ENCODE measurements around the gene SURF6. TPM values are rescaled to one million over a fixed set of nuclear protein-coding genes. Genes with fewer than 3 reads are reported as not detected.

SURF6 gene
- total and polyA plus RNA-seq, 4 experiments from 2014 or later: 2.3 to 28.9 (median 21.0) TPM

DNA sequence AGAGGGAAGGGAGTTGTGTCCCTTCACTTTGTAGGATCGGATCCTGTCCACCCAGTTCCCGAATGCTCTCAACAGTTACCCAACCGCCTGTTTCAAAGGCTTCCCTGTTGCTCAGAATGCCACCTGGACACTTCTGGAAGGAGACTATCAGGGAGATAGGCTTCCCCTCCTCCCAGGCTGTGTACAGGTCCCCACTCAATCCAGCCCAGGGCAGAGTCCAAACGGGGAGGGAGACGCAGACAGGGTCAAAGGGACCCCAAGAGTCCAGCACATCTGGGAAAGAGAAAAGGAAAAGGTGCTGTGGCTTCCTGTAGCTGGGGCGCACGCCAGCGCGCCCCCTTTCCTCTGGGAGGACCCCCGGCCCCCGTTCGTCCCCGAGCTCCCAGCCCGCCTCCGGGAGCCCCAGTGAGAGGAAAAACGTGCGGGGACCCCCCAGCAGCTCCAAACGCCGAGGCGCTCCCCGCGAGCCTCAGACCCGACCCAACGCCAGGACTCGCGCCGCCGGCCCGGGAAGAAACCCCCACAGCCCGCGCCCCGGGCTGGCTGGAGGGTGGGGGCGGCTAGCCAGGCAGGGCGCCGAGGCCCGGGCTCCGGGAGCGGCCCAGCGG is 39.2 kb upstream of the SURF6 start:
- H3K36me3 Mint-ChIP-seq: peaks cover 0 to 23% of the 10 kb centered on the region in 2 donors
- Histone ChIP-seq H3K4me1 (ENCODE audit: insufficient read depth, low read length) (peaks cover 53% of the 10 kb centered on the region), H3K36me3 (ENCODE audit: insufficient read depth, low read length) (peaks cover 4% of the 10 kb centered on the region), H3K4me3 (ENCODE audit: low read length in 2 of 2) (peak overlapping the region; percentile 59 to 72), H3K27me3 (ENCODE audit: insufficient read depth, low read length) (no peaks in the 10 kb centered on the region), H3K27ac (ENCODE audit: low read depth, low read length) (peak overlapping the region; percentile 89), H3K9me3 (ENCODE audit: control insufficient read depth in 1 of 2, low read length in 2 of 2) (no peaks in the 10 kb centered on the region)
- H3K27me3 Mint-ChIP-seq: no peaks in the 10 kb centered on the region
- H3K27ac Mint-ChIP-seq: peak overlapping the region; percentile 82 to 98 (median 96)
- CTCF ChIA-PET (ENCODE audit: partially characterized antibody): interaction anchor here (0.6 to 5.5 kb wide), 6 partner anchors 19 to 242 kb away, joined by 3 to 52 read pairs (median 4); partner anchors contain the start of genes RPL7A, SURF1 and SURF2
- peak in 2 of 5 donors; percentile 20 to 44 for DNase-seq
- H3K9me3 Mint-ChIP-seq: no peaks in the 10 kb centered on the region
- peak overlapping the region; percentile 89 to 97 (median 92) for H3K4me3 Mint-ChIP-seq
- intact Hi-C loops (cut with micrococcal nuclease): no loop called here
- POLR2A ChIA-PET (ENCODE audit: partially characterized antibody): interaction anchor here (0.6 to 18.7 kb wide), 4 partner anchors 12 to 35 kb away, joined by 3 to 437 read pairs (median 5); partner anchors contain the start of genes MED22, RPL7A, SURF1 and SURF2
- H3K4me1 Mint-ChIP-seq: peaks cover 34 to 48% (median 43%) of the 10 kb centered on the region in 4 donors

DNA sequence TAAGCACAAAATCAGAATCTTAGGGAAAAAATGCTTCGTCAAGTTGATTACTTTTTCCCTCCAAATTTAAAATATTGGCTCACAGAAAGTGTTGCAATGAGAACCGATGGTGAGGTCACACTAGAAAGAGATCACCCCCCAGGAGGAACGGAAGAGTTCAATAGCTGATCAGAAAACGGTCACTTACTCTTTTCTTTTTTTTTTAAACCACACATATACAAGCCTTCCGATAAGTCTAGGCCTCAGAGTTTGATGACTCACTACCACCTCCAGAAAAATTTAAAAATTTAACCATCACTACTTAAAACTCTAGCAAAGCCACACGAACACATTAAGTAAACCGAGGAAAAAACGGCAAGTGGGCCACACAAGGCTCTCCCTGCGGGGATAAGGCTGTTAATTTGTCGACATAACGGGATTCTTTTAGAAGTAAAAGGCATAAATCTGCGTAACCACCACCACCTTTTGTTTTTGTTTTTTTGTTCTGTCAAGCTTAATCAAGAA is 38.7 kb upstream of the SURF6 start:
- Histone ChIP-seq H3K4me1 (ENCODE audit: insufficient read depth, low read length) (peaks cover 58% of the 10 kb centered on the region), H3K4me3 (ENCODE audit: low read length in 2 of 2) (peak overlapping the region; percentile 59 to 72)

DNA sequence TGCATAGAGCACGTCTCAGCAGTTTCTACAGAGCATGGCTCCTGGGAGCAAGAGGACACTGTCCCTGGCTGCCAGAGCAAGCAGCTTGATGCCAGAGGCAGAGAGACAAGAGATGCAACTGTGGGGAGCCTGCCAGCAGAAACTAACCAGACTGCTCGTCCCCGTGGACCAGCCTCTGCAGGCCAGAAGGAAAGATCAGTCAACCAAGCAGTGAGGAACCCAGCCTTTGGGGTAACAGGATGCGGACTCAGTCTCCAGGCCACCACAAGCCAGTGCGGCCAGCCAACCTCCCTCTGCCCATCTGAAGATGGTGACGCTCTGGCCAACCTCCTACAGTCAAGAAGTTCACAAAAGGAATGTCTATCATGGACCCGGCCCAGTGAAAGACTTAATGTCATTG is 36.2 kb upstream of the SURF6 start:
- peaks cover 54 to 79% (median 65%) of the 10 kb centered on the region in 4 donors for H3K4me1 Mint-ChIP-seq
- no peaks in the 10 kb centered on the region for H3K27me3 ChIP-seq (ENCODE audit: insufficient read depth, low read length)
- H3K27ac ChIP-seq (ENCODE audit: low read depth, low read length): peak overlapping the region; percentile 85
- peak overlapping the region; percentile 41 to 43 for H3K4me3 ChIP-seq (ENCODE audit: low read length in 2 of 2)
- CTCF ChIA-PET (ENCODE audit: partially characterized antibody): interaction anchor here (1.1 to 5.5 kb wide), 11 partner anchors 10 to 191 kb away, joined by 3 to 52 read pairs (median 15); partner anchors contain the start of genes SURF1 and SURF2
- peak in 1 of 5 donors; percentile 23 for DNase-seq
- no peaks in the 10 kb centered on the region for H3K27me3 Mint-ChIP-seq
- intact Hi-C loops (cut with micrococcal nuclease): no loop called here
- peaks cover 4 to 39% of the 10 kb centered on the region in 2 donors for H3K36me3 Mint-ChIP-seq
- H3K4me3 Mint-ChIP-seq: peak overlapping the region; percentile 61 to 88 (median 78)
- H3K9me3 Mint-ChIP-seq: no peaks in the 10 kb centered on the region
- H3K9me3 ChIP-seq (ENCODE audit: control insufficient read depth in 1 of 2, low read length in 2 of 2): no peaks in the 10 kb centered on the region
- POLR2A ChIA-PET (ENCODE audit: partially characterized antibody): interaction anchor here (0.9 to 18.7 kb wide), 8 partner anchors 10 to 329 kb away, joined by 3 to 437 read pairs (median 5); partner anchors contain the start of genes MED22, RPL7A, SURF1 and SURF2
- peaks cover 84% of the 10 kb centered on the region for H3K4me1 ChIP-seq (ENCODE audit: insufficient read depth, low read length)
- H3K36me3 ChIP-seq (ENCODE audit: insufficient read depth, low read length): peaks cover 25% of the 10 kb centered on the region
- H3K27ac Mint-ChIP-seq: peak overlapping the region; percentile 82 to 97 (median 91)

More for the DNA sequence above, 38.7 kb upstream of the SURF6 start:
- Histone ChIP-seq H3K27me3 (ENCODE audit: insufficient read depth, low read length) (no peaks in the 10 kb centered on the region), H3K27ac (ENCODE audit: low read depth, low read length) (peak overlapping the region; percentile 89), H3K9me3 (ENCODE audit: control insufficient read depth in 1 of 2, low read length in 2 of 2) (no peaks in the 10 kb centered on the region), H3K36me3 (ENCODE audit: insufficient read depth, low read length) (peaks cover 6% of the 10 kb centered on the region)
- peaks cover 40 to 54% (median 49%) of the 10 kb centered on the region in 4 donors for H3K4me1 Mint-ChIP-seq
- ChIA-PET POLR2A (ENCODE audit: partially characterized antibody) (interaction anchor here (0.6 to 18.7 kb wide), 5 partner anchors 12 to 44 kb away, joined by 3 to 437 read pairs (median 3); partner anchors contain the start of genes MED22, RPL7A, SURF1 and SURF2), CTCF (ENCODE audit: partially characterized antibody) (interaction anchor here (1.0 to 5.5 kb wide), 6 partner anchors 19 to 242 kb away, joined by 3 to 52 read pairs (median 10); partner anchors contain the start of genes RPL7A, SURF1 and SURF2)
- DNase-seq: peak; percentile 38 to 75 (median 40)
- intact Hi-C loops (cut with micrococcal nuclease): no loop called here
- H3K27me3 Mint-ChIP-seq: no peaks in the 10 kb centered on the region
- H3K27ac Mint-ChIP-seq: peak overlapping the region; percentile 82 to 98 (median 96)
- peaks cover 0 to 27% of the 10 kb centered on the region in 2 donors for H3K36me3 Mint-ChIP-seq
- H3K4me3 Mint-ChIP-seq: peak overlapping the region; percentile 89 to 97 (median 92)
- H3K9me3 Mint-ChIP-seq: no peaks in the 10 kb centered on the region

DNA sequence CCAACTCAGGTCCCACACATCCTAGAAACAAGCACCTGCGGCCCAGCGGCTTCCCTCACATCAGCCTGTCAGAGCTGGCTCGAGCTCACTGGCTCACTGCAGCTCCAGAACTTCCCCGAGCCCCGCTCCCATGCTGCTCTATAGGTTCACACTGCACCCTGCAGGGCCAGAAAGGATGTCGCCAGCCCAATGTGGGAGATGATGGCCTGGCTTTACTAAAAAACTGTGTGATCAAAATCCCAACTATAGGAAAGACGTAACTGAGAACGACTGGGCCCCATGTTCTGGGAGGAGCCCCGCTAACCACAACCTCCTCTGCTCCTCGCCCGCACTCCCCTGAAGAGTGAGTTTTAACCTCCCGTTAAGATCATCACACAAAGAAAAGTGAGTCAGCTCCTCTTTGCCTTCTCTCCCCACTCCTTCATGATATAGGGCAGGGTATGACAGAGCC is 35.3 kb upstream of the SURF6 start:
- Mint-ChIP-seq H3K27ac (peak overlapping the region; percentile 82 to 99 (median 96)), H3K9me3 (no peaks in the 10 kb centered on the region), H3K27me3 (no peaks in the 10 kb centered on the region), H3K36me3 (peaks cover 7 to 40% of the 10 kb centered on the region in 2 donors), H3K4me3 (peak overlapping the region; percentile 65 to 88 (median 81)), H3K4me1 (peaks cover 54 to 82% (median 65%) of the 10 kb centered on the region in 4 donors)
- Histone ChIP-seq H3K27ac (ENCODE audit: low read depth, low read length) (peak overlapping the region; percentile 85), H3K4me3 (ENCODE audit: low read length in 2 of 2) (peak overlapping the region; percentile 41 to 43), H3K27me3 (ENCODE audit: insufficient read depth, low read length) (no peaks in the 10 kb centered on the region), H3K4me1 (ENCODE audit: insufficient read depth, low read length) (peaks cover 85% of the 10 kb centered on the region), H3K9me3 (ENCODE audit: control insufficient read depth in 1 of 2, low read length in 2 of 2) (no peaks in the 10 kb centered on the region), H3K36me3 (ENCODE audit: insufficient read depth, low read length) (peaks cover 33% of the 10 kb centered on the region)
- intact Hi-C loops (cut with micrococcal nuclease): loop anchor here (1.0 kb wide), 3 partner anchors 15 to 186 kb away; partner anchors contain the start of genes MED22, RPL7A, SURF1 and SURF2
- DNase-seq: peak; percentile 64 to 92 (median 71)
- ChIA-PET CTCF (ENCODE audit: partially characterized antibody) (interaction anchor here (0.6 to 5.5 kb wide), 17 partner anchors 9 to 349 kb away, joined by 3 to 52 read pairs (median 4); partner anchors contain the start of genes MED22, RPL7A, SURF1 and SURF2), POLR2A (ENCODE audit: partially characterized antibody) (interaction anchor here (0.6 to 18.7 kb wide), 15 partner anchors 9 to 341 kb away, joined by 3 to 437 read pairs (median 5); partner anchors contain the start of genes CACFD1, GTF3C5, MED22 and REXO4)

DNA sequence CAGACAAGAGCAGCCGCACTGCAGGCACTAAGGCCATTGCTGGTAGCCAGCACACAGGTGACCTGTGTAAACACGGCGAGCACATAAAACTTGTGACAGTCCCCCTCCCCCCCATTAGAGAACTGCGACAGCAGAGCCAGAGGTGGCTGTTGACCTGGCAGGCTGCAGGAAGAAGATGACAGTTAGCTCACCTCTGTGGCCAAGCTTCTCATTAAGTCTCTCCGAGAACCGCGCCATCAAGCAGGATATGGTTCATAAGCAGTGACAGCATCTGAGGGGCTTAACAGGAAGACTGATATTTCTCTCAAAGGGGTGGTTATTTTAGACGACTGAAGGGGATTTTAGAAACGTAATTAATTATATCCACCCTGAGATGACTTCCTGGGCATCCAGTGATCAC is 34.7 kb upstream of the SURF6 start:
- intact Hi-C loops (cut with micrococcal nuclease): loop anchor here (1.0 kb wide), 3 partner anchors 14 to 185 kb away; partner anchors contain the start of genes MED22, RPL7A, SURF1 and SURF2
- Mint-ChIP-seq H3K36me3 (peaks cover 13 to 46% of the 10 kb centered on the region in 2 donors), H3K27me3 (no peaks in the 10 kb centered on the region), H3K4me1 (peaks cover 57 to 87% (median 65%) of the 10 kb centered on the region in 4 donors), H3K9me3 (no peaks in the 10 kb centered on the region), H3K4me3 (peak overlapping the region; percentile 65 to 88 (median 81)), H3K27ac (peak overlapping the region; percentile 82 to 99 (median 96))
- ChIA-PET CTCF (ENCODE audit: partially characterized antibody) (interaction anchor here (0.6 to 5.5 kb wide), 16 partner anchors 11 to 349 kb away, joined by 3 to 52 read pairs (median 6); partner anchors contain the start of genes MED22, RPL7A, SURF1 and SURF2), POLR2A (ENCODE audit: partially characterized antibody) (interaction anchor here (0.6 to 18.7 kb wide), 12 partner anchors 8 to 340 kb away, joined by 3 to 437 read pairs (median 5); partner anchors contain the start of genes CACFD1, GTF3C5, MED22 and REXO4)
- Histone ChIP-seq H3K9me3 (ENCODE audit: control insufficient read depth in 1 of 2, low read length in 2 of 2) (no peaks in the 10 kb centered on the region), H3K36me3 (ENCODE audit: insufficient read depth, low read length) (peaks cover 39% of the 10 kb centered on the region), H3K27me3 (ENCODE audit: insufficient read depth, low read length) (no peaks in the 10 kb centered on the region), H3K27ac (ENCODE audit: low read depth, low read length) (peak overlapping the region; percentile 85), H3K4me1 (ENCODE audit: insufficient read depth, low read length) (peaks cover 85% of the 10 kb centered on the region), H3K4me3 (ENCODE audit: low read length in 2 of 2) (peak overlapping the region; percentile 41 to 43)
- peak; percentile 58 to 86 (median 67) for DNase-seq

DNA sequence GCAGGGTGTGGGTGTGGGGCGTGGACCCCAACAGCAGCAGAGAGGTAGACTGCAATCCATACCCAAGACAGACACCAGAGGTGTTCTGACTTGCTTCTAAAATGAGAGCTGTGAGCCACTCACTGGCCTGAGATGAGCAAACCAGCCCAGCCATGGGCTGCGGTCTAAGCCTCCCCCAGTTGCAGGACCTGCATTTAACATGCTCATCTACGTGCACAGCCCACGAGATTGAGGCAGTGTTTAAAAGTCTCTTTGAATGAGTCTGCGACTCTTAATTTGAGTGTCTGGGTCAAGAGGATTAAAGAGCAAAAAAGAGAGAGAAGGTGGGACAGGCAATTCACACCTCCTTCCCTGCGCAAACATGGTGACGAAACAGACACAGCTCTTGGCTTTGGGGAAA is 33.9 kb upstream of the SURF6 start:
- DNase-seq: peak in 1 of 5 donors; percentile 39
- H3K4me3 Mint-ChIP-seq: peak overlapping the region; percentile 65 to 88 (median 81)
- H3K27ac ChIP-seq (ENCODE audit: low read depth, low read length): peak overlapping the region; percentile 85
- intact Hi-C loops (cut with micrococcal nuclease): no loop called here
- H3K27me3 Mint-ChIP-seq: no peaks in the 10 kb centered on the region
- ChIA-PET CTCF (ENCODE audit: partially characterized antibody) (interaction anchor here (1.6 to 5.2 kb wide), 4 partner anchors 10 to 183 kb away, joined by 9 to 52 read pairs (median 18); partner anchors contain the start of genes MED22 and RPL7A), POLR2A (ENCODE audit: partially characterized antibody) (interaction anchor here (1.1 to 18.7 kb wide), 4 partner anchors 18 to 89 kb away, joined by 4 to 437 read pairs (median 6); partner anchors contain the start of genes CACFD1, MED22, REXO4 and RPL7A)
- H3K27ac Mint-ChIP-seq: peak overlapping the region; percentile 82 to 99 (median 96)
- H3K9me3 Mint-ChIP-seq: no peaks in the 10 kb centered on the region
- no peaks in the 10 kb centered on the region for H3K9me3 ChIP-seq (ENCODE audit: control insufficient read depth in 1 of 2, low read length in 2 of 2)
- peak overlapping the region; percentile 41 to 43 for H3K4me3 ChIP-seq (ENCODE audit: low read length in 2 of 2)
- peaks cover 18 to 52% of the 10 kb centered on the region in 2 donors for H3K36me3 Mint-ChIP-seq
- H3K36me3 ChIP-seq (ENCODE audit: insufficient read depth, low read length): peaks cover 47% of the 10 kb centered on the region
- H3K27me3 ChIP-seq (ENCODE audit: insufficient read depth, low read length): no peaks in the 10 kb centered on the region
- peaks cover 55 to 85% (median 63%) of the 10 kb centered on the region in 4 donors for H3K4me1 Mint-ChIP-seq
- peaks cover 82% of the 10 kb centered on the region for H3K4me1 ChIP-seq (ENCODE audit: insufficient read depth, low read length)

Measured in CD4-positive, alpha-beta memory T cell (primary cell).